Measurements from ENCODE around the gene TMEM33.

The TMEM33 gene

DNA sequence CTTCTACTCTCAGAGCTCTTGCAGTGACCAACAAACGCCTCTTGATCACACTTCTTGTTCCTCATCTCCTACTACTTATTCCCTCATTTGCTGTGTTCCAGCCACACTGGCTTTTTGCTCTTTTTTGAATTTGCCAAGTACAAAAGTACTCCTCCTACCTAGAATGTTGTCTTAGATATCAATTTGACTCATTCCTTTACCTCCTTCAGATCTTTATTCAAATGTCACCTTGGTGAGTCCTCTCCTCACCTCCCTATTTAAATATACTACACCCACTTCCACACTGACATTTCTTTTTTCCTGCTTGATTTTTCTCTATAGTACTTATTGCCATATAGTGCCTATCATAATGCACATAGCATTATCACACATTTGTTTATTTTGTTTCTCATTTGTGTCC, 40.1 kb downstream of the TMEM33 start:
- H3K27ac ChIP-seq (ENCODE audit: insufficient read depth, low read depth, low read length, poor library complexity, severe bottlenecking): no peak overlapping the region
- H3K4me1 ChIP-seq (ENCODE audit: control insufficient read depth, insufficient read depth, low read length): no peaks in the 10 kb centered on the region
- 84 to 95% methylated on average over 1 of the region's 1 CpG for WGBS, 2 experiments
- H3K36me3 ChIP-seq (ENCODE audit: control insufficient read depth, insufficient read depth, low read length): no peaks in the 10 kb centered on the region
- no peak overlapping the region for H3K4me3 ChIP-seq (ENCODE audit: insufficient read depth, low read depth, low read length)
- H3K27me3 ChIP-seq (ENCODE audit: control insufficient read depth, insufficient read depth, low read length, poor library complexity, severe bottlenecking): no peaks in the 10 kb centered on the region
- no peaks in the 10 kb centered on the region for H3K9me3 ChIP-seq (ENCODE audit: control insufficient read depth, low read length)

DNA sequence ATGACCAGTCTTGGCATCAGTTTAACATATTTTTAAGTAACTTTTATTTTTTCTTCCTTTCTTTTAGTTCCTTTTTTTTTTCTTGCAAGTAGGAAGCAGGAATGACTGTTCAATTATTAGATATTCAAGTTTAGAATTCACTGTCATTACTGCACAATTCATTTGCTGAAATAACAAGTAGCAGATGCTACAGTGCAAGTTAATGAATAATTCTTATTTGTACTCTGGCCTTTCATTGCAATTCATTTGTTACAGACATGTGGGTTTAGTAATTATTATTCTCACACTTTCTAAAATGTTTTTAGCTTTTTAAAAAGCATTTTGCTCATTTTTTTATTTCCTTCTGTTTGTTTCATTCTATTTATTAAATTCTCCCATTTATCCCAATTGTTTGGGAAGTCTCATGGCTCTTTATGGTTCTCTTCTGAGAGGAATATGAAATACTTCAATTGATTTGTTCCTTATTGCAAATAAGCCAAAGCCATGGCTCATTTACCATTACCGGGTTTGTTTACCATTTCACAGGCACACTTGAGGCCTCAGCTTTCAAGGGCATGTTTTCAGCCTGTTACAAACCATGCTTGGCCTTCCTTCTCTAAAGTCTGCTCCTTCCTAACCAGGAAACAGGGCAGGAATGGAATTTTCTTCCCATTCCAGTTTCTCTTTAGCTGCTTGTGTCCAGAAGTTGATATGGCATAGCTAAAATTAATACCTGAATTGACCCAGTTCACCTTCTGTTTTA, 41.7 kb downstream of the TMEM33 start:
- no peak overlapping the region for H3K4me3 ChIP-seq (ENCODE audit: insufficient read depth, low read depth, low read length)
- no peaks in the 10 kb centered on the region for H3K4me1 ChIP-seq (ENCODE audit: control insufficient read depth, insufficient read depth, low read length)
- no peaks in the 10 kb centered on the region for H3K27me3 ChIP-seq (ENCODE audit: control insufficient read depth, insufficient read depth, low read length, poor library complexity, severe bottlenecking)
- H3K27ac ChIP-seq (ENCODE audit: insufficient read depth, low read depth, low read length, poor library complexity, severe bottlenecking): no peak overlapping the region
- WGBS, 2 experiments: 91 to 96% methylated on average over 1 of the region's 1 CpG
- no peaks in the 10 kb centered on the region for H3K9me3 ChIP-seq (ENCODE audit: control insufficient read depth, low read length)
- no peaks in the 10 kb centered on the region for H3K36me3 ChIP-seq (ENCODE audit: control insufficient read depth, insufficient read depth, low read length)

DNA sequence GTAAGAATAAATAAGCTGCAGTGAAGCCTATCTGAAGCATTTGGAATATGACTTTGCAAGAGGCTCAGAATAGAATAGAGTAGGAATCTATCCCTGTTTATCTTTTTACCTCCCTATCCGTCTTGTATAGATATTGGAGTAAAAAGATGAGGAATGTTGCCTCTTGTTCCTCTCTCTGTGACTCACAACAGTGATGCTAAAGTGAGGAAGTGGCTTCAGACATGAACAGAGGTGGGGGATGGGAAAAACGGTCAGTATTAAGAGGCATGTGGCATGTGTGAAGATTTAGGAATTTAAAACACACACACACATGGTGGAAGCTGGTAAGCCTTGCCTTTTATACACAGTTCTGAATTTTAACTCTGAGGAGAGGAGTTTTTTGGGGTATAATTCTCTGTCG, 42.5 kb downstream of the TMEM33 start:
- Histone ChIP-seq H3K9me3 (ENCODE audit: control insufficient read depth, low read length) (no peaks in the 10 kb centered on the region), H3K4me3 (ENCODE audit: insufficient read depth, low read depth, low read length) (no peak overlapping the region), H3K36me3 (ENCODE audit: control insufficient read depth, insufficient read depth, low read length) (no peaks in the 10 kb centered on the region), H3K27ac (ENCODE audit: insufficient read depth, low read depth, low read length, poor library complexity, severe bottlenecking) (no peak overlapping the region), H3K27me3 (ENCODE audit: control insufficient read depth, insufficient read depth, low read length, poor library complexity, severe bottlenecking) (no peaks in the 10 kb centered on the region), H3K4me1 (ENCODE audit: control insufficient read depth, insufficient read depth, low read length) (no peaks in the 10 kb centered on the region)
- 82 to 98% methylated on average over 3 of the region's 3 CpGs for WGBS, 2 experiments

DNA sequence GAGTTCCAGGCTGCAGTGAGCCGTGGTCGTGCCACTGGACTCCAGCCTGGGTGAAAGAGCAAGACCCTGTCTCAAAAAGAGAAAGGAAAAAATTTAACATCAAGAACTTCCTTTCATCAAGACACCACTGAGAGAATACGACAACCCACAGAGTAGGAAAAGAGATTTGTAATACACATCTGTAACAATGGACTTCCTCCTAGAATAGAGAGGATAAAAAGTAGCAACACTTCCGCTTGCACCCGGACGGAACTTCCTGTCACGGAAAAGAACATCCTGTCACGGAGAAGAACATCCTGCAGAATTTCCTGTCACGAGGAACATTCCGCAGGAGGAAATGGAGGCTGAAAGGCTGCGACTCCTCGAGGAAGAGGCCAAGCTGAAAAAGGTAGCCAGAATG, 46.2 kb downstream of the TMEM33 start, which contains the start of gene DCAF4L1:
Gene DCAF4L1, plus strand, starts transcription at position 301 of the 400 bp plus-strand sequence. Its CDS starts 37 bp downstream, at position 338.
- 96% methylated on average over 11 to 12 of the region's 12 CpGs for WGBS, 2 experiments
- H3K27ac ChIP-seq (ENCODE audit: insufficient read depth, low read depth, low read length, poor library complexity, severe bottlenecking): no peak within 1 kb of the TSS
- no peak within 1 kb of the TSS for H3K4me3 ChIP-seq (ENCODE audit: insufficient read depth, low read depth, low read length)
- H3K9me3 ChIP-seq (ENCODE audit: control insufficient read depth, low read length): no peaks in the 10 kb centered on the region
- H3K36me3 ChIP-seq (ENCODE audit: control insufficient read depth, insufficient read depth, low read length): no peaks in the 10 kb centered on the region
- H3K27me3 ChIP-seq (ENCODE audit: control insufficient read depth, insufficient read depth, low read length, poor library complexity, severe bottlenecking): no peaks in the 10 kb centered on the region
- H3K4me1 ChIP-seq (ENCODE audit: control insufficient read depth, insufficient read depth, low read length): no peaks in the 10 kb centered on the region

DNA sequence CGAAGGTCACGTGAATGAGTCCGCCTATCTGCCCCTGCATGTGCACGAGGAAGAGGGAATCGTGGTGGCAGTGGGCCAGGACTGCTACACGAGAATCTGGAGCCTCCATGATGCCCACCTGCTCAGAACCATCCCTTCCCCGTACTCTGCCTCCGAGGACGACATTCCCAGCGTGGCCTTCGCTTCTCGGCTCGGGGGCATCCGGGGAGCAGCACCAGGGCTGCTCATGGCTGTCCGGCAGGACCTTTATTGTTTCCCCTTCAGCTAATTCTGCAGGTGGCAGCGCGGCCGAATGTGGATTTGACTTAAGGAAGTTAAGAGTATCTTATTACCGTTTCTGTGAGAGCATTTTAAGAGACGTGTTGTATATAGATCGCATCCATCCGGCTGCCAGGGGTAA, 47.5 kb downstream of the TMEM33 start:
- 94 to 95% methylated on average over 22 of the region's 22 CpGs for WGBS, 2 experiments
- H3K36me3 ChIP-seq (ENCODE audit: control insufficient read depth, insufficient read depth, low read length): no peaks in the 10 kb centered on the region
- H3K27me3 ChIP-seq (ENCODE audit: control insufficient read depth, insufficient read depth, low read length, poor library complexity, severe bottlenecking): no peaks in the 10 kb centered on the region
- H3K4me3 ChIP-seq (ENCODE audit: insufficient read depth, low read depth, low read length): no peak overlapping the region
- no peak overlapping the region for H3K27ac ChIP-seq (ENCODE audit: insufficient read depth, low read depth, low read length, poor library complexity, severe bottlenecking)
- no peaks in the 10 kb centered on the region for H3K4me1 ChIP-seq (ENCODE audit: control insufficient read depth, insufficient read depth, low read length)
- H3K9me3 ChIP-seq (ENCODE audit: control insufficient read depth, low read length): no peaks in the 10 kb centered on the region

DNA sequence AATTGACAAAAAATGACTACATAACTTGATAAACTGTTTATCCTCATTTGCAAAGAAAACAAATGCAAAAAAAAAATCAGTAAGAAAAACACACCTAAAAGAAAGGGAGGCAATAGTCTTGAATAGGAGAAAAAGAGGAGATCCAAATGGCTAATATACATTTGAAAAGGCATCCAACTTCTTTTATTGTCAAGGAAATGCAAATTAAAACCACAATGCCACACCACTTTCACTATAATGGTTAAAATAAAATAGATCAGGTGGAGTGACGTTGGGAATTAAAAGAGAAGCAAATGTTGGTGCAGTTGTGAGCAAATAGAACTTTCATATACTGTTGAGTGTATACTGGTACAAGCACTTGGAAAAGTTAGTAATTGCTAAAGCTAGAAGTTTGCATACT, 49.9 kb downstream of the TMEM33 start:
- no peaks in the 10 kb centered on the region for H3K27me3 ChIP-seq (ENCODE audit: control insufficient read depth, insufficient read depth, low read length, poor library complexity, severe bottlenecking)
- 14 to 29% methylated on average over 1 of the region's 1 CpG for WGBS, 2 experiments
- H3K36me3 ChIP-seq (ENCODE audit: control insufficient read depth, insufficient read depth, low read length): no peaks in the 10 kb centered on the region
- H3K9me3 ChIP-seq (ENCODE audit: control insufficient read depth, low read length): no peaks in the 10 kb centered on the region
- no peaks in the 10 kb centered on the region for H3K4me1 ChIP-seq (ENCODE audit: control insufficient read depth, insufficient read depth, low read length)
- no peak overlapping the region for H3K4me3 ChIP-seq (ENCODE audit: insufficient read depth, low read depth, low read length)
- H3K27ac ChIP-seq (ENCODE audit: insufficient read depth, low read depth, low read length, poor library complexity, severe bottlenecking): no peak overlapping the region

DNA sequence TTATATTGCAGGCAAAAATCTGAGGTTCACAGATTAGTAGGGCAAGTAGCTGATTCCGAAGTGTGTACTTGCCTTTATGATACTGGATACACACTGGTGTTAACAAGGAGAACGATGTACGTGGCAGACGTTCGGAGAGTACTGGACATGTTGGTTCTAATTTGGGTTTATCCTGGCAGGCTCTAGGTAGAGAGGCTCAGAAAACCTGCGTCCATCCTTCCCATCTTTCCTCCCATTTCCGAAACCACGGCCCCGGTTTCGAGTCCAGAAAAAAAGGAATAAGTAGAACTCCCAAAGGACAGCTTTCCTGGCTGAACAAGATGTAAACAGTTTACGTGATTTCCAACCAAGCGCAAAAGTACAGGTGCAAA, 54.8 kb downstream of the TMEM33 start:
- Histone ChIP-seq H3K27me3 (ENCODE audit: control insufficient read depth, insufficient read depth, low read length, poor library complexity, severe bottlenecking) (no peaks in the 10 kb centered on the region), H3K27ac (ENCODE audit: insufficient read depth, low read depth, low read length, poor library complexity, severe bottlenecking) (no peak overlapping the region), H3K4me3 (ENCODE audit: insufficient read depth, low read depth, low read length) (peak overlapping the region; percentile 94), H3K36me3 (ENCODE audit: control insufficient read depth, insufficient read depth, low read length) (no peaks in the 10 kb centered on the region), H3K9me3 (ENCODE audit: control insufficient read depth, low read length) (no peaks in the 10 kb centered on the region), H3K4me1 (ENCODE audit: control insufficient read depth, insufficient read depth, low read length) (peaks cover 11% of the 10 kb centered on the region)
- 1 to 2% methylated on average over 12 of the region's 12 CpGs for WGBS, 2 experiments

DNA sequence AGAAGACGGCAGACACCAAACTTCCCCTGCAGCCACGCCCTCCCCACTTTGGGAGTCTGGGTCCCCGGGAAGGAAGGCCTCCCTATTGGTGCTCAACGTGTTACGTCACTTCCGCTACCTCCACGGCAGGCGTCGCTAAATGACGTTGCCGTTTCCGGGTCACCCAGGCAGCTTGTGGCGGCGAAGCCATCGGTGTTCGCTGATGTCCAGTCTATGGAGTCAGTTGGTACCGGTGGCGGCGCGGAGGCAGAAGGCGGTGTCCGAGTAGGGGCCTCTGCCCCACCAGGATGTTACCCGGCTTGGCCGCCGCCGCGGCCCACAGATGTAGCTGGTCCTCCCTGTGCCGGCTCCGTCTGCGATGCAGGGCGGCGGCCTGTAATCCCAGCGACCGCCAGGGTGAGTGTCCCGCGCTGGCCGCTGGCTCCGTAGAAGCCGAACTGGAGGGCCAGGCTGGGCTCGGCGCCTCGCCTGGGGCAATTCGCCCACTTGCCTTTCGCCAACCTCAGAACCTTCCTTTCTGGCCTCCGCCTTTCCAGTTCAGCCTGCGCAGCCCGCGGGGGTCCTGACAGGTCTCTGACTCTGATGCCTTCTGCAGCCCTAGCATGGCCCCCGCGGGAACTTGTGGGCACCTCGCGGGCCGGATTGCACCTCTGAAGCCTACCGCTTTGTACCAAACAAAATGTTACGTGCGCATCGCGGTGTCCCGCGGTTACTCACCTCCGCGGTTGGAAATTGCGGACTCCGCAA, 55.3 kb downstream of the TMEM33 start, which contains the start of gene SLC30A9:
Gene SLC30A9, plus strand, starts transcription at position 166 of the 747 bp plus-strand sequence. Its CDS starts 122 bp downstream, at position 288.
- Histone ChIP-seq H3K27me3 (ENCODE audit: control insufficient read depth, insufficient read depth, low read length, poor library complexity, severe bottlenecking) (no peaks in the 10 kb centered on the region), H3K9me3 (ENCODE audit: control insufficient read depth, low read length) (no peaks in the 10 kb centered on the region), H3K4me3 (ENCODE audit: insufficient read depth, low read depth, low read length) (peak within 1 kb of the TSS; percentile 94), H3K27ac (ENCODE audit: insufficient read depth, low read depth, low read length, poor library complexity, severe bottlenecking) (peak within 1 kb of the TSS; percentile 58), H3K36me3 (ENCODE audit: control insufficient read depth, insufficient read depth, low read length) (no peaks in the 10 kb centered on the region), H3K4me1 (ENCODE audit: control insufficient read depth, insufficient read depth, low read length) (peaks cover 11% of the 10 kb centered on the region)
- 0% methylated on average over 64 of the region's 64 CpGs for WGBS, 2 experiments

DNA sequence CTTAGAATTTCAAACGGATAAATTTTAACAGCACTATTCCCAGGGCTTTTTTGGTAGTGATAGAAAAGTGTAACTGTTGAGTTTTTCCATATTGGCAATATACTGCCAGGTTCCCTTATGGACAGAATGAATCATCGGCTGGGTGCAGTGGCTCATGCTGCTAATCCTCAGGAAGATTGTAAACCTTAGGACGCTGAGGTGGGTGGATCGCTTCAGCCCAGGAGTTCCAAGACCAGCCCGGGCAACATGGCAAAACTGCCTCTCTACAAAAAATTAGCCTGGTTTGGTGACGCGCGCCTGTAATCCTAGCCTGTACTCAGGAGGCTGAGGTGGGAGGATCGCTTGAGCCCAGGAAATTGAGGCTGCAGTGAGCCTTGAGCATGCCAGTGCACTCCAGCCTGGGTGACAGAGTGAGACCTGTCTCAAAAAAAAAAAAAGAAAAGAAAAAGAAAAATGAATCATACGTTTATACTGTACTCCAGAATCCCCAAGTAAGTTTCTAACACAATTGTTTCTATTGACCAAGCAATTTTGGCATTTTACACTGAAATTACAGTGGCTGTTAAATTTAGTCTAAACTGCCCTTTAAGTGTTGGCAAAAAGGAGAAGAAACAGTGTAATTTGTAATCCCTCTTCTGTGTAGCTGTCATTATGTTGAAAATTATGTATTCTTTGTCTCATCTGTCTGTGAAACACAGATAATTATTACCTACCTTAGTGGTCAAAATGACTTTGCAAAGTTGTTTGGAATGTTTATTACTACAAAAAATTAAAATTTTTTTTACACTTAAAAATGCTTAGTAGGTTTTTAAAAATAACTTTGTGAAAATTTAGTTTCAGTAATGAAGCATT, 56.9 kb downstream of the TMEM33 start:
- Histone ChIP-seq H3K4me3 (ENCODE audit: insufficient read depth, low read depth, low read length) (no peak overlapping the region), H3K27me3 (ENCODE audit: control insufficient read depth, insufficient read depth, low read length, poor library complexity, severe bottlenecking) (no peaks in the 10 kb centered on the region), H3K36me3 (ENCODE audit: control insufficient read depth, insufficient read depth, low read length) (no peaks in the 10 kb centered on the region), H3K9me3 (ENCODE audit: control insufficient read depth, low read length) (no peaks in the 10 kb centered on the region), H3K27ac (ENCODE audit: insufficient read depth, low read depth, low read length, poor library complexity, severe bottlenecking) (no peak overlapping the region), H3K4me1 (ENCODE audit: control insufficient read depth, insufficient read depth, low read length) (peaks cover 11% of the 10 kb centered on the region)
- WGBS, 2 experiments: 90 to 94% methylated on average over 9 to 10 of the region's 10 CpGs

Measured in ectodermal cell (in vitro differentiated cells).